ENCODE results near the gene LRRC4C.

GRCh38 chr11:41316751-41317150 is 142.7 kb downstream of the LRRC4C start:
- TF ChIP-seq CTCF (IDR thresholded peaks at IDR 0.05) (no peak), POLR2A (IDR thresholded peaks at IDR 0.05) (no peak)
